H1 (cell line): ENCODE data around the gene PSME3. TPM values are rescaled to one million over a fixed set of nuclear protein-coding genes. Genes with fewer than 3 reads are reported as not detected.

Source experiments
- CTCF ChIA-PET: fragments of 300-600 bp; sonication (Branson Sonifier 250); formaldehyde crosslinking; loops from one replicate; lab custom pipeline; 2021; ENCODE audit not compliant: partially characterized antibody; lab: Charles Lee
- POLR2A ChIA-PET: fragments of 300-600 bp; sonication (Branson Sonifier 250); formaldehyde crosslinking; loops from one replicate; lab custom pipeline; 2021; ENCODE audit warnings: inconsistent platforms; ENCODE audit not compliant: partially characterized antibody; lab: Charles Lee
- DNase-seq, 2 experiments: peaks; one replicate each; pipeline versions ENCODE4 v3.0.0 to v3.0.0-alpha.2; 2010 to 2022; ENCODE audit warnings: low spot score in 2 of 2, low read depth in 1 of 2, mixed read lengths in 1 of 2
- FAIRE-seq: peaks from 2 replicates; lab custom pipeline; 2011; peaks lifted over from hg19 to GRCh38; lab: Jason Lieb, UNC
- H2AFZ ChIP-seq: 2 replicates; pipeline ENCODE4 v1.8.1; 2012; ENCODE audit warnings: low read length, inconsistent platforms
- H2AK5ac ChIP-seq: 2 replicates; pipeline ENCODE4 v1.6.1; 2013; ENCODE audit warnings: low read depth, low read length
- H2BK120ac ChIP-seq: replicated peaks from 2 replicates; pipeline ENCODE3; 2013; ENCODE audit warnings: low read depth, low read length, inconsistent platforms
- H2BK12ac ChIP-seq: 2 replicates; pipeline ENCODE4 v1.6.1; 2013; ENCODE audit warnings: low read depth, low read length
- H2BK15ac ChIP-seq: 2 replicates; pipeline ENCODE4 v1.6.1; 2013; ENCODE audit warnings: low read length
- H2BK20ac ChIP-seq: 2 replicates; pipeline ENCODE4 v1.6.1; 2013; ENCODE audit warnings: low read length
- H2BK5ac ChIP-seq: 2 replicates; pipeline ENCODE4 v1.6.1; 2013; ENCODE audit warnings: low read depth, low read length
- H3K14ac ChIP-seq: 2 replicates; pipeline ENCODE4 v1.6.1; 2013; ENCODE audit warnings: inconsistent platforms; ENCODE audit not compliant: insufficient read length
- H3K18ac ChIP-seq: 2 replicates; pipeline ENCODE4 v1.6.1; 2013; ENCODE audit warnings: low read length; ENCODE audit errors: extremely low read depth
- H3K23ac ChIP-seq: 2 replicates; pipeline ENCODE4 v1.6.1; 2013; ENCODE audit warnings: inconsistent platforms; ENCODE audit not compliant: insufficient read length
- H3K23me2 ChIP-seq: 2 replicates; pipeline ENCODE4 v1.6.1; 2013; ENCODE audit warnings: low read depth, low read length
- H3K27ac ChIP-seq: 2 replicates; pipeline ENCODE4 v1.6.1; 2011; ENCODE audit warnings: low read depth, low read length, inconsistent platforms
- H3K27me3 ChIP-seq, 4 experiments: replicated peaks in 1 of 4; 1 replicate in 1 of 4; 2 replicates in 3 of 4; pipeline versions ENCODE4 v1.6.1 to v1.8.1; 2011 to 2013; ENCODE audit warnings: low read length in 3 of 4, mild to moderate bottlenecking in 3 of 4, inconsistent platforms in 2 of 4, mixed read lengths in 2 of 4, moderate library complexity in 1 of 4; ENCODE audit not compliant: control insufficient read depth in 3 of 4, insufficient read depth in 3 of 4; ENCODE audit errors: extremely low read depth in 1 of 4
- H3K36me3 ChIP-seq, 4 experiments: 2 replicates each; pipeline versions ENCODE4 v1.6.1 to v1.8.1; 2011 to 2013; ENCODE audit warnings: mild to moderate bottlenecking in 4 of 4, low read length in 3 of 4, moderate library complexity in 2 of 4, control low read depth in 1 of 4, inconsistent platforms in 1 of 4; ENCODE audit not compliant: insufficient read depth in 4 of 4, control insufficient read depth in 2 of 4
- H3K4ac ChIP-seq: replicated peaks from 2 replicates; pipeline ENCODE3; 2013; ENCODE audit warnings: low read length, low read depth, mixed read lengths, inconsistent platforms; ENCODE audit not compliant: insufficient read length
- H3K4me1 ChIP-seq, 4 experiments: replicated peaks in 1 of 4; 1 replicate in 1 of 4; 2 replicates in 3 of 4; pipeline versions ENCODE4 v1.6.1 to v1.8.1; 2011 to 2013; ENCODE audit warnings: low read length in 3 of 4, inconsistent platforms in 2 of 4, mixed read lengths in 1 of 4; ENCODE audit not compliant: insufficient read depth in 4 of 4, control insufficient read depth in 3 of 4
- H3K4me2 ChIP-seq, 2 experiments: 2 replicates each; pipeline versions ENCODE4 v1.6.1 to v1.8.1; 2011 to 2013; ENCODE audit warnings: low read depth in 2 of 2, low read length in 2 of 2, control low read depth in 1 of 2, inconsistent platforms in 1 of 2, mild to moderate bottlenecking in 1 of 2; ENCODE audit not compliant: insufficient read depth in 1 of 2
- H3K4me3 ChIP-seq, 4 experiments: fragments of 200-600, 300-600 bp in 1 of 4; sonication (generic), shearing (Covaris generic), sonication (Bioruptor Twin) in 1 of 4; 2 replicates each; pipeline versions ENCODE4 v1.5.1 to v1.8.1; 2011 to 2016; ENCODE audit warnings: low read length in 4 of 4, low read depth in 3 of 4, control low read depth in 2 of 4, inconsistent platforms in 2 of 4, mild to moderate bottlenecking in 2 of 4, mixed read lengths in 1 of 4, moderate library complexity in 1 of 4; ENCODE audit not compliant: insufficient read depth in 2 of 4; ENCODE audit errors: extremely low read depth in 1 of 4
- H3K56ac ChIP-seq: replicated peaks from 2 replicates; pipeline ENCODE3; 2013; ENCODE audit warnings: low read depth, mild to moderate bottlenecking, mixed read lengths, low read length, inconsistent platforms; ENCODE audit not compliant: insufficient read length
- H3K79me1 ChIP-seq: 2 replicates; pipeline ENCODE4 v1.6.1; 2013; ENCODE audit warnings: low read depth, low read length, control low read depth
- H3K79me2 ChIP-seq, 2 experiments: 2 replicates each; pipeline versions ENCODE4 v1.6.1 to v1.8.1; 2012 to 2013; ENCODE audit warnings: low read length in 2 of 2, mild to moderate bottlenecking in 2 of 2, inconsistent platforms in 1 of 2; ENCODE audit not compliant: insufficient read depth in 2 of 2, control insufficient read depth in 1 of 2
- H3K9ac ChIP-seq, 4 experiments: replicated peaks in 1 of 4; 1 replicate in 1 of 4; 2 replicates in 3 of 4; pipeline versions ENCODE4 v1.6.1 to v1.8.1; 2011 to 2013; ENCODE audit warnings: low read depth in 3 of 4, low read length in 3 of 4, control low read depth in 2 of 4, mild to moderate bottlenecking in 2 of 4, moderate library complexity in 2 of 4, inconsistent platforms in 1 of 4; ENCODE audit errors: extremely low read depth in 1 of 4
- H3K9me3 ChIP-seq, 2 experiments: 2 replicates each; pipeline versions ENCODE4 v1.6.1 to v1.8.1; 2012 to 2013; ENCODE audit warnings: mild to moderate bottlenecking in 2 of 2, moderate library complexity in 2 of 2, control low read depth in 1 of 2, inconsistent platforms in 1 of 2, low read depth in 1 of 2, low read length in 1 of 2, mixed read lengths in 1 of 2; ENCODE audit not compliant: insufficient read depth in 2 of 2
- H4K20me1 ChIP-seq, 2 experiments: replicated peaks in 1 of 2; 2 replicates each; pipeline versions ENCODE3 to v1.8.1; 2011 to 2013; ENCODE audit warnings: inconsistent platforms in 2 of 2, low read length in 2 of 2, mild to moderate bottlenecking in 1 of 2; ENCODE audit not compliant: insufficient read depth in 2 of 2, control insufficient read depth in 1 of 2
- H4K5ac ChIP-seq: 2 replicates; pipeline ENCODE4 v1.6.1; 2013; ENCODE audit warnings: low read length, low read depth, mixed read lengths, inconsistent platforms; ENCODE audit not compliant: insufficient read length
- H4K8ac ChIP-seq: 2 replicates; pipeline ENCODE4 v1.8.0; 2013; ENCODE audit warnings: mild to moderate bottlenecking, moderate library complexity, low read length, inconsistent platforms; ENCODE audit not compliant: insufficient read depth; ENCODE audit errors: extremely low read depth
- H4K91ac ChIP-seq: replicated peaks from 2 replicates; pipeline ENCODE3; 2013; ENCODE audit warnings: low read length, mixed read lengths, inconsistent platforms; ENCODE audit not compliant: insufficient read length
- ATF3 ChIP-seq: IDR thresholded peaks from 2 replicates; pipeline ENCODE4 v1.6.1; 2011; ENCODE audit warnings: low read depth, mild to moderate bottlenecking, low read length; ENCODE audit not compliant: insufficient read depth
- GABPA ChIP-seq: IDR thresholded peaks from 2 replicates; pipeline ENCODE4 v1.6.1; 2011; ENCODE audit warnings: mild to moderate bottlenecking, low read length, moderate library complexity, borderline replicate concordance; ENCODE audit not compliant: insufficient read depth
- JUND ChIP-seq: IDR thresholded peaks from 2 replicates; pipeline ENCODE4 v1.6.1; 2011; ENCODE audit warnings: mild to moderate bottlenecking, improper control_type of control experiment, low read length
- KDM1A ChIP-seq: fragments of 200-600, 300-600 bp; sonication (generic); IDR thresholded peaks from 2 replicates; pipeline ENCODE4 v1.7.1; 2016; ENCODE audit warnings: mild to moderate bottlenecking, low read length, borderline replicate concordance
- KDM5A ChIP-seq: fragments of 200-600 bp; IDR thresholded peaks from 2 replicates; pipeline ENCODE4 v1.7.1; 2012; ENCODE audit warnings: mild to moderate bottlenecking, low read length, inconsistent platforms, mixed read lengths
- SAP30 ChIP-seq: fragments of 300-600 bp; sonication (generic); IDR thresholded peaks from 2 replicates; pipeline ENCODE4 v1.7.1; 2012; ENCODE audit warnings: low read length, moderate library complexity, mild to moderate bottlenecking, inconsistent platforms; ENCODE audit not compliant: insufficient read depth, insufficient replicate concordance
- TAF1 ChIP-seq: IDR thresholded peaks from 2 replicates; pipeline ENCODE4 v1.6.1; 2011; ENCODE audit warnings: mild to moderate bottlenecking, low read depth, low read length
- TBP ChIP-seq: IDR thresholded peaks from 2 replicates; pipeline ENCODE4 v1.6.1; 2011; ENCODE audit warnings: low read depth, low read length, improper control_type of control experiment
- WGBS, 2 experiments: shearing (Covaris generic) in 1 of 2; methylation state at CpG; one replicate each; pipeline versions ENCODE4 v1.1.6 to v1.1.7; 2013 to 2015; ENCODE audit warnings: low lambda C conversion rate in 2 of 2, mixed read lengths in 2 of 2, inconsistent platforms in 1 of 2, low coverage in 1 of 2, missing lambda C conversion rate in 1 of 2; ENCODE audit not compliant: insufficient replicate concordance in 2 of 2, insufficient coverage in 1 of 2, insufficient read length in 1 of 2; ENCODE audit errors: extremely low coverage in 1 of 2, missing lambda C conversion rate in 1 of 2; 5-methylcytosine and 5-hydroxymethylcytosine counted together
- polyA plus RNA-seq, 7 experiments: library from polyadenylated mRNA; depleted of rRNA in 3 of 7; stranded (reverse) in 5 of 7; unstranded in 2 of 7; fragments of >200 nt in 5 of 7; fragments of 200-250 nt in 2 of 7; gene quantifications; 1 replicate in 5 of 7; 2 replicates in 1 of 7; 4 replicates in 1 of 7; pipeline versions ENCODE4 v1.2.1 to v1.2.3, GENCODE V29; 2011 to 2013; ENCODE audit warnings: missing spikeins in 2 of 7, mixed read lengths in 2 of 7
- total RNA-seq: library from RNA; stranded (reverse); fragmentation: NEBNext Ultra II Directional; extraction: Animal tissue kit (Norgen Biotek cat#: 25700); gene quantifications from 2 replicates; pipeline ENCODE4 v1.2.1, GENCODE V29; 2021

Gene PSME3
- total and polyA plus RNA-seq, 2 of the 8 experiments (the other 6 are each of a cell fraction or from before 2014, with no cell fraction given) = 149 to 224 TPM

GRCh38 chr17:42855048-42855596 is 21.9 kb downstream of the PSME3 start:
- H3K79me2 ChIP-seq = no peaks in the 10 kb centered on the region
- no peak overlapping the region for H2BK15ac ChIP-seq
- H4K91ac ChIP-seq = no peak overlapping the region
- H3K4me1 ChIP-seq = no peaks in the 10 kb centered on the region
- no peak overlapping the region for H3K4ac ChIP-seq
- no peak overlapping the region for H4K5ac ChIP-seq
- no peak overlapping the region for H2BK5ac ChIP-seq
- no peaks in the 10 kb centered on the region for H3K9me3 ChIP-seq
- no peak overlapping the region for H3K56ac ChIP-seq
- H3K27me3 ChIP-seq = no peaks in the 10 kb centered on the region
- H3K23ac ChIP-seq = no peak overlapping the region
- H4K20me1 ChIP-seq = no peaks in the 10 kb centered on the region
- no peak overlapping the region for H2BK120ac ChIP-seq
- H2AFZ ChIP-seq = no peak overlapping the region
- no peak overlapping the region for H3K9ac ChIP-seq
- DNase-seq (no peak), FAIRE-seq (no peak)
- no peak overlapping the region for H2BK12ac ChIP-seq
- no peaks in the 10 kb centered on the region for H3K23me2 ChIP-seq
- no peak overlapping the region for H3K4me3 ChIP-seq
- H3K4me2 ChIP-seq = no peak overlapping the region
- H3K27ac ChIP-seq = no peak overlapping the region
- H3K79me1 ChIP-seq = no peaks in the 10 kb centered on the region; the same call in 1 of the 2 replicates
- H2AK5ac ChIP-seq = no peak overlapping the region
- 87% methylated on average over 8 of the region's 8 CpGs; no CpG with 5 or more reads in 1 of the 2 experiments for WGBS, 2 experiments
- no peak overlapping the region for H3K14ac ChIP-seq
- H3K36me3 ChIP-seq = no peaks in the 10 kb centered on the region; a peak in 1 of 8 replicates
- ChIA-PET POLR2A (interaction anchor here (0.6 to 2.7 kb wide), 3 partner anchors 10 to 268 kb away, joined by 3 to 19 read pairs (median 3); partner anchors contain the start of gene AOC2), CTCF (interaction anchor here (0.7 to 6.8 kb wide), 6 partner anchors 10 to 83 kb away, joined by 3 to 55 read pairs (median 4); partner anchors contain the start of gene AOC2)
- H2BK20ac ChIP-seq = no peak overlapping the region
- H3K18ac ChIP-seq = no peak overlapping the region
- TF ChIP-seq GABPA (no peak), KDM5A (no peak), TAF1 (no peak), SAP30 (no peak), KDM1A (no peak), TBP (no peak), ATF3 (no peak), JUND (no peak)
- TF ChIP-seq, all 59 proteins: peak for 0
- no peak overlapping the region for H4K8ac ChIP-seq
